NCI-H446 (cell line): ENCODE results near the gene ADRA2C.

Source experiments
- DNase-seq, 2 experiments: peaks; one replicate each; lab custom pipeline; 2025; lab: John Stamatoyannopoulos, UW

ADRA2C gene

DNA sequence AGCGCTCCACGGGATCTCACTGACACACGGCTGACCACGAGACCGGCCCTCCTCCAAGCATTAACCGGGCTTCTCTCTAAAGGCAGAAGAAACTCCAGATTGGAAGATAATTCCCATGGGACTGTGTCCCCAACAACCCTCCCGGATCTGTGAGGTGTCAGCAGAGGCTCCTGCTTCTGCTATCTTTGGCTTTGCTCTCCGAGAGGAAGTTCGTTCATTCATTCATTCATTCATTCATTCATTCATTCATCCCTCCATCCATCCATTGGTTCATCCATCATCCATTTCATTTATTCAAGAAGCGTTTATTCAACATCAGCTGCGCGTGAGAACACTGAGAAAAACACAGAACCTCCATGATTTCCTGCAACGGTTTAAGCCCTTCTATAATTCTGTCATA, 11.5 kb downstream of the ADRA2C start:
- no peak for DNase-seq

DNA sequence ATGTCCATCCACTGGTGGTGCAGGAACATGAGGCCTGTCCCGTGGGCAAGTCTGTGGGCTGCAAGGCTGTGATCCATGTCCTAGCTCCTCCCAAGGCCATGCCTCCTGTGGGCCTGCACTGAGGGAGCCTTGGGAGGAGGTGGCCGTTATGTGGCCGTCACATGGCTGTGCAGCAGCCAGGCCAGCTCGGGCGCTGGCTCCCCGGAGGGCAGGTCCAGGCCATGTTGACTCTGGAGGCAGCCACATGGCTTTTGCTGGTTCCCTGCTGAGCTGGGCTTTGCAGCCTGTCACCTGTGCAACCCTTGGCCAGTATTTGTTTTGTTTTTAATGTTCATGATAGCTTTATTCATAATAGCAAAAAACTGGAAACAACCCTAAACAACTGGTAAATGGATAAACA, 13.3 kb downstream of the ADRA2C start:
- DNase-seq = no peak

- DNase-seq = no peak
Observed at GRCh38 chr4:3780347-3781171, 14.4 kb downstream of the ADRA2C start.

GRCh38 chr4:3781193-3781886, 15.2 kb downstream of the ADRA2C start:
- no peak for DNase-seq

- no peak for DNase-seq
Observed at GRCh38 chr4:3781997-3782930, 16.1 kb downstream of the ADRA2C start.

- no peak for DNase-seq
Observed at GRCh38 chr4:3783693-3784306, 17.6 kb downstream of the ADRA2C start.

GRCh38 chr4:3784454-3785291, 18.5 kb downstream of the ADRA2C start:
- no peak for DNase-seq

DNA sequence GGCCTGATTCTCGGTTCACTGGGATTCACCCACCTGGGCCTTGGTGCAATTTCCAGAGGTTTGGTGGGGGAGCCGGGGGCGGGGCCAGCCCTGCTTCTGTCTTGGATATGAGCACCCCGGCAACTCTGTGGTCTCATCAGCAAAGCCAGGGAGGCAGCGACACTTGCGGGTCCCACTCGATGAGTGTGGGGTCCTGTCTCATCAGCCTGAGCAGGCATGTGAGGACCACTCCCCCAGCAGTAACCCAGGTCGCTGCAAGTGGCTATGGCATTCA, 19.0 kb downstream of the ADRA2C start:
- no peak for DNase-seq

- DNase-seq = peak; percentile 6 to 44
Observed at GRCh38 chr4:3786196-3786869, 20.1 kb downstream of the ADRA2C start.

DNA sequence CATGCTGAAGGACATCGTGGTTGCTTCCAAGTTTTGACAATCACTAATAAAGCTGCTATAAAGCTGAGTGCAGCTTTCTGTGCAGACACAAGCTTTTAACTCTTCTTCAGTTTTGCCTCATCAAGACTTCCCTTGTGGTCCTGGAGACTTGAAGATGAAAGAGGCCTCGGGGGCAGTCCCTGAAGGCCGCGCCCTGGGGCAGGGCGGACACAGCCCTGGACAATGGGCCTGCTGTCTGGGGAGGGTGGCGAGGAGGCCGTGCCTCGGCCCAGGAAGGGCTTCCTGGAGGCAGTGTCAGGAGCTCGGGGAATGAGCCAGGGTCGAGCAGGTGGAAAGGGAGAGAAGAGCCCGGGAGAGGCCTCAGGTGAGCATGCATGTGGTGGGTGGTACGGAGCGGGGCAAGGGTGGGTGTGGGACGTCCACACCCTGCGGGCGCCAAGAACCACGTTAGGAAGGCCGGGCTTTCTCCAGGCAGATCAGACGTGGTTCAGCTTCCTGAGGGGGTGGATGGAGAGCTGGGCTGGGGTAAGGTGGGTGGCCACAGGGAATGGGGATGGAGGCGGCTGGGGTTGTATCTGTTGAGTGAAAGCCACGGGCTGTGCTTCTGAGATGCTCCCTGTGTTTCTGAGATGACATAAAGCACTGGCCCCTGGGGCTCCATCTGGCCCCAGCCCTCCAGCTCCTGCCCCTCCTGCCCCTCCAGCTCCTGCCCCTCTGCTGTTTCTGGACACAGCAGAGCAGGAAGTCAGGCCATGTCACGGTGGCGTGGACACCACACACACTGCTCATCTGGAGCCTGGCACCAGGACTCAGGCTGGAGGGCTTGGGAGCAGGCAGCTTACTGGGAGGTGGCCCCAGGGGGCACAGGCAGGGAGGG, 21.5 kb downstream of the ADRA2C start:
- DNase-seq = no peak

GRCh38 chr4:3788366-3788660, 22.1 kb downstream of the ADRA2C start:
- no peak for DNase-seq

GRCh38 chr4:3789587-3789986, 23.4 kb downstream of the ADRA2C start:
- no peak for DNase-seq

DNA sequence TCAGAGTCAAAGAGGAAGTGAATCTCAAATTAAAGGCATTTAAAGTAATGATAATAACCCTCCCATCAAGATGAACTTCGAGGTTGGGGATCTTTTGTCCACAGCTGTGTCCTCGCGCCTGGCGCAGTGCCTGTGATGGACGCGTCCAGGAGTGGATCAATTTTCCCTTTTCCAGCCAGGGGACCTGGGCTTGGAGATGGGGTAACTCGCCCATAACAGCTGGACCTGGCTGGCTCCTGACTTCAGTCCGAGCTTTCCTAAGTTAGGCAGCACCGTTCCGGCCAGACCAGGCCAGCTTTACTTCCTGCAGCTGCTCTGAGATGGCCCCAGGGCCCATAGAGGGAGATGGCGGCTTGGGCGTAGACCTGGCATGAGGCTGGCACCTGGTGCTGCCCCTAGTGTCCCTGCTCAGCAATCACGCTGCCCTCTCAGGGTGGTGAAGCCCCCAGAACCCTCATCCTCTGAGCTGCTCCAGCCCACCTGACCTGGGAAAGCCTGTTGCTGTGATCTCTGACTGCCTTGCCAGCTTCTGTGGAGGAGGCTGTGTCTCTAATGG, 23.9 kb downstream of the ADRA2C start:
- DNase-seq = no peak

DNA sequence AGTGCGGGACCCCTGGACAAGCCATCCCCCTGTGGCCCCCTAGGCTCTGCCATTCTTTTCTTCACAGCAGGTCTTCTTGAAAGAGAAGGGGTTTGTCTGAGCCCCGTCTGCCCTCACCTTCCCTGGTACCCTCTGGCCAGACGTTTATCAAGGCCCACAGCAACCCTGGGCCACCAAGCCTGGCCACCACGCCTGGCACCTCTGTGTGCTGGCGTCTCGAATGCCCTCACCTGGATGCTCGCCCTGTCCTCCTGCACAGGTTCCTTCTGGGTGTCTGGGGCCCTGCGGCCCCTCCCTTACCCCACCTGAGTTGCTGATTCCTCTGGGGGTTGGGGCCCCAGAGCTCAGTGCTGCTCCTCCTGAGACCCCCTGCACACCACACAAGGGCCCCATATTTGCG, 25.1 kb downstream of the ADRA2C start:
- no peak for DNase-seq

GRCh38 chr4:3791910-3792542, 25.8 kb downstream of the ADRA2C start:
- DNase-seq = no peak

GRCh38 chr4:3792813-3793212, 26.6 kb downstream of the ADRA2C start:
- no peak for DNase-seq

DNA sequence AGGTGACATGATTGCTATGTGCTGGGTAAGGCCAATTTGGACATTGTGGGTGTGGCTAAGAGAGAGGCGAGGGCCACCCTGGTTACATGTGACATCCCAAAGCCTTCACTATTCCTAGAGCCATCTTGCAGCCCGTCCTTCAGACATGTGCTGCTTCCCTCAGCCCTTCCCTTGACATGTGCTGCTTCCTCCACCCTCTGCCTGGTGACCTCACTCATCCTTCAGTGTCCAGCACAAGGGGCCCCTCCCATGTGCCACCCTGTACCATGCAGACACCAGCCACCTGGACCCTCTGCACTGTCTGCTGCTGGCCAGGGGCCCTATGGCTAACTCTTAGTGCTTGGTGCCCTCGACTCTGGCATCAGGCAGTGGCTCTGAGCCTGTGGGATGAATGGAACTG, 27.4 kb downstream of the ADRA2C start:
- no peak for DNase-seq

- DNase-seq = no peak
Observed at GRCh38 chr4:3796960-3797359, 30.8 kb downstream of the ADRA2C start.
